Measurements from ENCODE around the gene PPP1R2C.

PPP1R2C gene

GRCh38 chrX:42771506-42772335 is 6.2 kb downstream of the PPP1R2C start:
- Mint-ChIP-seq H3K27me3 (peaks cover 11% of the 10 kb centered on the region), H3K9me3 (no peaks in the 10 kb centered on the region), H3K36me3 (ENCODE audit: low read depth) (no peaks in the 10 kb centered on the region), H3K4me3 (no peak overlapping the region), H3K27ac (no peak overlapping the region), H3K4me1 (ENCODE audit: low read depth) (peaks cover 4% of the 10 kb centered on the region)
- no peak for DNase-seq

GRCh38 chrX:42770566-42770965 is 7.4 kb downstream of the PPP1R2C start:
- no peak for DNase-seq
- Mint-ChIP-seq H3K27me3 (peaks cover 6% of the 10 kb centered on the region), H3K27ac (no peak overlapping the region), H3K4me3 (no peak overlapping the region), H3K36me3 (ENCODE audit: low read depth) (no peaks in the 10 kb centered on the region), H3K4me1 (ENCODE audit: low read depth) (no peaks in the 10 kb centered on the region), H3K9me3 (no peaks in the 10 kb centered on the region)

GRCh38 chrX:42759881-42760280 is 18.1 kb downstream of the PPP1R2C start:
- H3K27ac Mint-ChIP-seq: no peak overlapping the region
- no peaks in the 10 kb centered on the region for H3K9me3 Mint-ChIP-seq
- H3K4me1 Mint-ChIP-seq (ENCODE audit: low read depth): peaks cover 2% of the 10 kb centered on the region
- DNase-seq: no peak
- no peak overlapping the region for H3K4me3 Mint-ChIP-seq
- peaks cover 11% of the 10 kb centered on the region for H3K27me3 Mint-ChIP-seq
- no peaks in the 10 kb centered on the region for H3K36me3 Mint-ChIP-seq (ENCODE audit: low read depth)

- DNase-seq: no peak
- Mint-ChIP-seq H3K27me3 (peaks cover 8% of the 10 kb centered on the region), H3K9me3 (no peaks in the 10 kb centered on the region), H3K27ac (no peak overlapping the region), H3K36me3 (ENCODE audit: low read depth) (no peaks in the 10 kb centered on the region), H3K4me3 (no peak overlapping the region), H3K4me1 (ENCODE audit: low read depth) (peaks cover 2% of the 10 kb centered on the region)
Observed at GRCh38 chrX:42755815-42756214, 22.1 kb downstream of the PPP1R2C start.

GRCh38 chrX:42754603-42755002 is 23.4 kb downstream of the PPP1R2C start:
- H3K9me3 Mint-ChIP-seq: no peaks in the 10 kb centered on the region
- DNase-seq: no peak
- H3K4me3 Mint-ChIP-seq: no peak overlapping the region
- no peaks in the 10 kb centered on the region for H3K36me3 Mint-ChIP-seq (ENCODE audit: low read depth)
- peaks cover 12% of the 10 kb centered on the region for H3K27me3 Mint-ChIP-seq
- no peak overlapping the region for H3K27ac Mint-ChIP-seq
- H3K4me1 Mint-ChIP-seq (ENCODE audit: low read depth): peaks cover 2% of the 10 kb centered on the region

- Mint-ChIP-seq H3K9me3 (no peaks in the 10 kb centered on the region), H3K36me3 (ENCODE audit: low read depth) (no peaks in the 10 kb centered on the region), H3K27me3 (peaks cover 12% of the 10 kb centered on the region)
Observed at GRCh38 chrX:42754115-42754514, 23.8 kb downstream of the PPP1R2C start.

GRCh38 chrX:42752730-42753129 is 25.2 kb downstream of the PPP1R2C start:
- Mint-ChIP-seq H3K27ac (no peak overlapping the region), H3K4me3 (no peak overlapping the region), H3K9me3 (no peaks in the 10 kb centered on the region), H3K36me3 (ENCODE audit: low read depth) (no peaks in the 10 kb centered on the region), H3K27me3 (peaks cover 16% of the 10 kb centered on the region), H3K4me1 (ENCODE audit: low read depth) (peaks cover 2% of the 10 kb centered on the region)
- DNase-seq: no peak

More at GRCh38 chrX:42754115-42754514, 23.8 kb downstream of the PPP1R2C start:
- Mint-ChIP-seq H3K27ac (no peak overlapping the region), H3K4me3 (no peak overlapping the region), H3K4me1 (ENCODE audit: low read depth) (peaks cover 2% of the 10 kb centered on the region)
- no peak for DNase-seq

- peaks cover 16% of the 10 kb centered on the region for H3K27me3 Mint-ChIP-seq
- no peak overlapping the region for H3K4me3 Mint-ChIP-seq
- no peaks in the 10 kb centered on the region for H3K9me3 Mint-ChIP-seq
- no peak for DNase-seq
- no peaks in the 10 kb centered on the region for H3K4me1 Mint-ChIP-seq (ENCODE audit: low read depth)
- no peak overlapping the region for H3K27ac Mint-ChIP-seq
- H3K36me3 Mint-ChIP-seq (ENCODE audit: low read depth): no peaks in the 10 kb centered on the region
Observed at GRCh38 chrX:42751573-42751972, 26.4 kb downstream of the PPP1R2C start.

GRCh38 chrX:42748067-42748850 is 29.7 kb downstream of the PPP1R2C start:
- Mint-ChIP-seq H3K9me3 (no peaks in the 10 kb centered on the region), H3K27me3 (peaks cover 18% of the 10 kb centered on the region), H3K4me1 (ENCODE audit: low read depth) (no peaks in the 10 kb centered on the region), H3K27ac (no peak overlapping the region), H3K36me3 (ENCODE audit: low read depth) (no peaks in the 10 kb centered on the region), H3K4me3 (no peak overlapping the region)
- DNase-seq: no peak

GRCh38 chrX:42746606-42747005 is 31.4 kb downstream of the PPP1R2C start:
- peaks cover 12% of the 10 kb centered on the region for H3K27me3 Mint-ChIP-seq
- H3K4me3 Mint-ChIP-seq: no peak overlapping the region
- no peak for DNase-seq
- H3K9me3 Mint-ChIP-seq: no peaks in the 10 kb centered on the region
- no peaks in the 10 kb centered on the region for H3K36me3 Mint-ChIP-seq (ENCODE audit: low read depth)
- H3K27ac Mint-ChIP-seq: no peak overlapping the region
- H3K4me1 Mint-ChIP-seq (ENCODE audit: low read depth): no peaks in the 10 kb centered on the region

- Mint-ChIP-seq H3K4me1 (ENCODE audit: low read depth) (peaks cover 11% of the 10 kb centered on the region), H3K36me3 (ENCODE audit: low read depth) (no peaks in the 10 kb centered on the region), H3K27me3 (peaks cover under 1% of the 10 kb centered on the region), H3K27ac (no peak overlapping the region), H3K9me3 (no peaks in the 10 kb centered on the region), H3K4me3 (no peak overlapping the region)
- DNase-seq: no peak
Observed at GRCh38 chrX:42740456-42740855, 37.5 kb downstream of the PPP1R2C start.

GRCh38 chrX:42739741-42740140 is 38.2 kb downstream of the PPP1R2C start:
- no peak for DNase-seq
- H3K9me3 Mint-ChIP-seq: no peaks in the 10 kb centered on the region
- peaks cover 11% of the 10 kb centered on the region for H3K4me1 Mint-ChIP-seq (ENCODE audit: low read depth)
- H3K27ac Mint-ChIP-seq: peak overlapping the region; percentile 66
- H3K27me3 Mint-ChIP-seq: no peaks in the 10 kb centered on the region
- H3K4me3 Mint-ChIP-seq: no peak overlapping the region
- no peaks in the 10 kb centered on the region for H3K36me3 Mint-ChIP-seq (ENCODE audit: low read depth)

GRCh38 chrX:42739258-42739657 is 38.7 kb downstream of the PPP1R2C start:
- Mint-ChIP-seq H3K9me3 (no peaks in the 10 kb centered on the region), H3K4me3 (no peak overlapping the region), H3K27ac (peak overlapping the region; percentile 66), H3K36me3 (ENCODE audit: low read depth) (no peaks in the 10 kb centered on the region), H3K27me3 (no peaks in the 10 kb centered on the region), H3K4me1 (ENCODE audit: low read depth) (peaks cover 11% of the 10 kb centered on the region)
- DNase-seq: no peak

GRCh38 chrX:42738552-42738951 is 39.4 kb downstream of the PPP1R2C start:
- H3K36me3 Mint-ChIP-seq (ENCODE audit: low read depth): no peaks in the 10 kb centered on the region
- no peak overlapping the region for H3K27ac Mint-ChIP-seq
- H3K9me3 Mint-ChIP-seq: no peaks in the 10 kb centered on the region
- DNase-seq: no peak
- H3K4me3 Mint-ChIP-seq: no peak overlapping the region
- peaks cover 11% of the 10 kb centered on the region for H3K4me1 Mint-ChIP-seq (ENCODE audit: low read depth)
- H3K27me3 Mint-ChIP-seq: no peaks in the 10 kb centered on the region

- Mint-ChIP-seq H3K4me1 (ENCODE audit: low read depth) (peaks cover 11% of the 10 kb centered on the region), H3K4me3 (no peak overlapping the region), H3K9me3 (no peaks in the 10 kb centered on the region), H3K27me3 (no peaks in the 10 kb centered on the region), H3K27ac (no peak overlapping the region), H3K36me3 (ENCODE audit: low read depth) (no peaks in the 10 kb centered on the region)
- no peak for DNase-seq
Observed at GRCh38 chrX:42735250-42735649, 42.7 kb downstream of the PPP1R2C start.

All from activated T-cell treated with anti-CD3 and anti-CD28 coated beads, Interleukin-2, amount 50 U/mL, for 24 hours (primary cell).